ENCODE data around the gene PGM3.

PGM3 gene

DNA sequence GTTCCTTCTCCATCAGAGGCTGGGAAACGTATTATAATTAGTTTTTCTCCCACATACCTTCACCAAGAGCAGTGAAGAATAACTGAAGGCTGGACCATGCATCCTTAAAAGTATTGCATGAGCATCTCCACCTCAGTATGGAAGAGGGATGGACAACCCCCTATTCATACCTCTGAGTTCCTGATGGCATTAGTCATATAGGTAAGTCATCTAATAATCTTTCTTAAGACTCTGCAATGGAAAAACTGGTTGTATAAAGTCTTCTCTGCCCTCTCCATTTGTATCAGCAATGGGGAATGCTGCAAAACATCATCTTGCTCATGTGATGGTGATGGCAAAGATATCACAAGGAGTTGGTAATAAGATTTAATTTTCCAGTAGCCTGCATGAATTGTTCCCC is 24.5 kb downstream of the PGM3 start:
- TF ChIP-seq, protein P1, sequence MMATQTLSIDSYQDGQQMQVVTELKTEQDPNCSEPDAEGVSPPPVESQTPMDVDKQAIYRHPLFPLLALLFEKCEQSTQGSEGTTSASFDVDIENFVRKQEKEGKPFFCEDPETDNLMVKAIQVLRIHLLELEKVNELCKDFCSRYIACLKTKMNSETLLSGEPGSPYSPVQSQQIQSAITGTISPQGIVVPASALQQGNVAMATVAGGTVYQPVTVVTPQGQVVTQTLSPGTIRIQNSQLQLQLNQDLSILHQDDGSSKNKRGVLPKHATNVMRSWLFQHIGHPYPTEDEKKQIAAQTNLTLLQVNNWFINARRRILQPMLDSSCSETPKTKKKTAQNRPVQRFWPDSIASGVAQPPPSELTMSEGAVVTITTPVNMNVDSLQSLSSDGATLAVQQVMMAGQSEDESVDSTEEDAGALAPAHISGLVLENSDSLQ (IDR thresholded peaks at IDR 0.05), result no peak
- TF ChIP-seq TARDBP (IDR thresholded peaks at IDR 0.05), result no peak
- TF ChIP-seq HDGF (IDR thresholded peaks at IDR 0.05; ENCODE audit: borderline replicate concordance), result no peak
- ChIA-PET POLR2A (interaction anchor here (1.4 kb wide), 1 partner anchor 25 kb away, joined by 4 read pairs; the partner anchor contains the start of genes PGM3 and RWDD2A), CTCF (no interaction called here)
- DNase-seq (ENCODE audit: extremely low spot score), result no peak

DNA sequence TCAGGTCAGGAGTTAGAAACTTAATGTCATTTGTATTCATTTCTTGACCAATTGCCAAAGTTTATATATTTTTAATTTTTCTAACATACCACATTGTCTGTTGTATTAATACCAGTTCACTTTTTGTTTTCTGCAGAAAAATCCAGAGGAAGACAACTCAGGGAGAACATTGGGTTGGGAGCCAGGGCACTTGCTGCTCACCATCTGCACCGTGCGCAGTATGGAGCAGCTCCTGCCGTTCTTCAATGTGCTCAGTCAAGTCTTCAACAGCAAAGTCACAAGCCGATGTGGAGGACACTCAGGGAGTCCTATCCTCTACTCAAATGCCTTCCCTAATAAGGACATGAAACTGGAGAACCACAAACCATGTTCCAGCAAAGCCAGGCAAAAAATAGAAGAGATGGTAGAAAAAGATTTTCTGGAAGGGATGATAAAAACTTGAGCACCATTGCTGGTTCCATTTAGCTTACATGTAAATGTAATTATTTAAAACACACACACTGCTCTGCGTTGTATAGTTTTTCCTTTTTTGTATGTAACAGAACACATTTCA is 25.3 kb downstream of the PGM3 start:
- DNase-seq (ENCODE audit: extremely low spot score), result no peak
- CTCF ChIA-PET, result interaction anchor here (0.7 kb wide), 1 partner anchor 49 kb away, joined by 4 read pairs; no protein-coding TSS in a partner anchor
- TF ChIP-seq ARNT (IDR thresholded peaks at IDR 0.05) (no peak), FOXA1 (IDR thresholded peaks at IDR 0.05) (no peak), FOXM1 (IDR thresholded peaks at IDR 0.05; ENCODE audit: borderline replicate concordance) (no peak), L3MBTL2 (conservative IDR thresholded peaks at IDR 0.05) (no peak)
- POLR2A ChIA-PET, result interaction anchor here (0.6 kb wide), 1 partner anchor 346 kb away, joined by 3 read pairs; no protein-coding TSS in a partner anchor

DNA sequence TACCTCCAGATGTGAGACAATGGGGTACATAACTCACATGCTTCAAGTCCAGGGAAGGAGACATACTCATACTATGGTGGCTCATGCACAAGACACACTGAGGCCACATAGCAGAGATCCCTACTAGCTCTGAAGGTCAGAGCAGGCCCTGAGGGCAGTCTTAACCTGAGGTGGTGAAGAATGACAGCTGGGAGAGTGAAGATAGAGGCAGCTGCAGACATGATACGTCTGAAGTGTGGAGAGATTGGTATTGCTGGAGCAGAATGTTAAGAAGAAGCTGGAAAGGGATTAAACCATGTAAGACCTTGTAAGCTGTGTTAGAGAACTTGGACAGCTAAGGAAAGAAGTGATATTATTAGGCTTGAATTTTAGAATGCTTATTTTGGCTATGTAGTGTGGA is 32.9 kb downstream of the PGM3 start:
- ChIA-PET CTCF (no interaction called here), POLR2A (no interaction called here)
- TF ChIP-seq, protein P1 (IDR thresholded peaks at IDR 0.05), result no peak
- no peak for TF ChIP-seq SP1 (IDR thresholded peaks at IDR 0.05)
- TF ChIP-seq BHLHE40 (IDR thresholded peaks at IDR 0.05; ENCODE audit: borderline replicate concordance), result no peak
- no peak for TF ChIP-seq FOXK2 (IDR thresholded peaks at IDR 0.05)
- TF ChIP-seq CTBP1 (IDR thresholded peaks at IDR 0.05; ENCODE audit: borderline replicate concordance), result no peak
- TF ChIP-seq ZNF384 (IDR thresholded peaks at IDR 0.05), result no peak
- TF ChIP-seq FOXA1 (IDR thresholded peaks at IDR 0.05), result no peak
- no peak for TF ChIP-seq L3MBTL2 (conservative IDR thresholded peaks at IDR 0.05)
- no peak for TF ChIP-seq TARDBP (IDR thresholded peaks at IDR 0.05)
- no peak for TF ChIP-seq LEF1 (IDR thresholded peaks at IDR 0.05; ENCODE audit: borderline replicate concordance)
- TF ChIP-seq HDGF (IDR thresholded peaks at IDR 0.05; ENCODE audit: borderline replicate concordance), result no peak
- TF ChIP-seq ELF4 (IDR thresholded peaks at IDR 0.05), result no peak
- TF ChIP-seq SUZ12 (IDR thresholded peaks at IDR 0.05), result no peak
- no peak for DNase-seq (ENCODE audit: extremely low spot score)

DNA sequence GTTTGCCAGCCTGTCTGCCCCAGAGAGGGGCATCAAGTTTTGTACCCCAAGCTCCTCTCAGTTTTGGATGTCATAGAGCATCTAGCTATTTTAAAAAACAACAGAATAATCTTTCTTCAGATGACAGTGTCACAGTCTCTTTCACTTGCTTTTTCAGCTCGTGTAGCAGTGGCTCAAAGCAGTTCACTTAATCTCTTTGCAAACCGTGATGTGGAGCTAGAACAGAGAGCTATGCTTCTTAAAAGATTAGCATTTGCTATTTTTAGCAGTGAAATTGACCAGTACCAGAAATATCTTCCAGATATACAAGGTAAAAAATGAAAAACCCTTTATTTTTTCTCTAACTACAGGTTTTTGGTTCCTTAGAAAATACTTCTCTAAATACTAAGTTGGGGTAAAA is 37.3 kb downstream of the PGM3 start:
- ChIA-PET CTCF (no interaction called here), POLR2A (interaction anchor here (1.1 kb wide), 1 partner anchor 37 kb away, joined by 3 read pairs; the partner anchor contains the start of genes PGM3 and RWDD2A)
- DNase-seq (ENCODE audit: extremely low spot score), result no peak
- TF ChIP-seq SUZ12 (IDR thresholded peaks at IDR 0.05), result no peak
- no peak for TF ChIP-seq ELF4 (IDR thresholded peaks at IDR 0.05)
- TF ChIP-seq L3MBTL2 (conservative IDR thresholded peaks at IDR 0.05), result no peak
- TF ChIP-seq FOXM1 (IDR thresholded peaks at IDR 0.05; ENCODE audit: borderline replicate concordance), result no peak
- TF ChIP-seq LEF1 (IDR thresholded peaks at IDR 0.05; ENCODE audit: borderline replicate concordance), result no peak
- TF ChIP-seq FOXK2 (IDR thresholded peaks at IDR 0.05), result no peak
- TF ChIP-seq NFRKB (IDR thresholded peaks at IDR 0.05), result no peak
- TF ChIP-seq TARDBP (IDR thresholded peaks at IDR 0.05), result no peak
- no peak for TF ChIP-seq ZNF384 (IDR thresholded peaks at IDR 0.05)
- TF ChIP-seq, protein P1 (IDR thresholded peaks at IDR 0.05), result no peak
- TF ChIP-seq FOXA1 (IDR thresholded peaks at IDR 0.05), result no peak
- no peak for TF ChIP-seq BHLHE40 (IDR thresholded peaks at IDR 0.05; ENCODE audit: borderline replicate concordance)
- TF ChIP-seq CTBP1 (IDR thresholded peaks at IDR 0.05; ENCODE audit: borderline replicate concordance), result no peak
- TF ChIP-seq ARNT (IDR thresholded peaks at IDR 0.05), result no peak
- TF ChIP-seq HDGF (IDR thresholded peaks at IDR 0.05; ENCODE audit: borderline replicate concordance), result no peak
- TF ChIP-seq SP1 (IDR thresholded peaks at IDR 0.05), result no peak

DNA sequence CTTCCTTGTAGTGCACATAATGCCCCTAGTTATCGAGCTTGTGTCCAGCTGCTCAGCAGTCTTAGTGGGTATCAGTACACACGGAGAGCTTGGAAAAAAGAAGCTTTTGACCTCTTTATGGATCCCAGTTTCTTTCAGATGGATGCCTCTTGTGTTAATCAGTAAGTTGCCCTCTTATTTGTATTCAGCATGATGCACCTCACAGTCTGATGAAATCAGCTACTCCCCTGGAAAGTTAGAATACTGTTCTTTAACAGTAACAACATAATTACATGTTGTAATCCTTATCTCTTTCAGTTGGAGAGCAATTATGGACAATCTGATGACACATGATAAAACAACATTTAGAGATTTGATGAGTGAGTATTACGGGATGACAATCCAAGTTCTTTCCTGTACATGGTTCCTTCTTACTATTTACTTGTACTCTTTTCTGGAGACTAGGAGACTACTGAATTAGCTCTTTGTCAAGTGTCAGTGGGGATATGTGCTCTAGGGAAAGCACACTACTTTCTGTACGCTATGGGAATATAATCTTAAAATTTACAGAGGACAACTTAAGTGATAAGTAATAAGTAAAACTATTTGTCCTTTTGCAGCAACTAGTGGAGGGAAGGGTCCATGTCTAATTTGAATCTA is 39.1 kb downstream of the PGM3 start:
- ChIA-PET POLR2A (interaction anchor here (2.1 kb wide), 1 partner anchor 89 kb away, joined by 7 read pairs; the partner anchor contains the start of gene UBE3D), CTCF (no interaction called here)
- DNase-seq (ENCODE audit: extremely low spot score), result no peak
- TF ChIP-seq CTBP1 (IDR thresholded peaks at IDR 0.05; ENCODE audit: borderline replicate concordance), result no peak
- no peak for TF ChIP-seq LEF1 (IDR thresholded peaks at IDR 0.05; ENCODE audit: borderline replicate concordance)
- TF ChIP-seq FOXA1 (IDR thresholded peaks at IDR 0.05), result no peak
- TF ChIP-seq, protein P1 (IDR thresholded peaks at IDR 0.05), result no peak
- TF ChIP-seq NFRKB (IDR thresholded peaks at IDR 0.05), result no peak
- no peak for TF ChIP-seq TARDBP (IDR thresholded peaks at IDR 0.05)
- TF ChIP-seq ZNF384 (IDR thresholded peaks at IDR 0.05), result no peak
- TF ChIP-seq ELF4 (IDR thresholded peaks at IDR 0.05), result no peak
- TF ChIP-seq FOXK2 (IDR thresholded peaks at IDR 0.05), result no peak
- TF ChIP-seq SP1 (IDR thresholded peaks at IDR 0.05), result no peak
- no peak for TF ChIP-seq L3MBTL2 (conservative IDR thresholded peaks at IDR 0.05)
- no peak for TF ChIP-seq BHLHE40 (IDR thresholded peaks at IDR 0.05; ENCODE audit: borderline replicate concordance)
- no peak for TF ChIP-seq FOXM1 (IDR thresholded peaks at IDR 0.05; ENCODE audit: borderline replicate concordance)
- TF ChIP-seq ARNT (IDR thresholded peaks at IDR 0.05), result no peak
- TF ChIP-seq SUZ12 (IDR thresholded peaks at IDR 0.05), result no peak
- no peak for TF ChIP-seq HDGF (IDR thresholded peaks at IDR 0.05; ENCODE audit: borderline replicate concordance)

Measured in HEK293T (cell line).